Cardiac muscle cell (in vitro differentiated cells and primary cell): ENCODE measurements around the gene SP8. TPM values are rescaled to one million over a fixed set of nuclear protein-coding genes. Genes with fewer than 3 reads are reported as not detected.

Source experiments
- DNase-seq, 2 donors: peaks; one replicate each; pipeline versions ENCODE4 v3.0.0 to v3.0.0-alpha.2; 2010 to 2017; ENCODE audit warnings: low read depth in 1 of 2, low spot score in 1 of 2
- H3K27ac ChIP-seq: fragments of 200-600 bp; sonication (generic); 2 replicates; pipeline ENCODE4 v1.5.1; 2016
- H3K27me3 ChIP-seq: fragments of 200-600 bp; sonication (generic); 2 replicates; pipeline ENCODE4 v1.6.0; 2016; ENCODE audit warnings: control low read depth
- H3K36me3 ChIP-seq: fragments of 200-600 bp; sonication (generic); 2 replicates; pipeline ENCODE4 v1.5.1; 2016; ENCODE audit warnings: control low read depth
- H3K4me1 ChIP-seq: fragments of 200-600 bp; sonication (generic); 2 replicates; pipeline ENCODE4 v1.8.1; 2017; ENCODE audit warnings: low read depth, mild to moderate bottlenecking, mixed run types
- H3K4me3 ChIP-seq: fragments of 200-600 bp; sonication (generic); 2 replicates; pipeline ENCODE4 v1.5.1; 2016; ENCODE audit warnings: mild to moderate bottlenecking
- H3K9me3 ChIP-seq: fragments of 200-600 bp; sonication (generic); 2 replicates; pipeline ENCODE4 v1.5.1; 2017; ENCODE audit warnings: low read depth, mild to moderate bottlenecking, control low read depth
- CTCF ChIP-seq: IDR thresholded peaks from 2 replicates; pipeline ENCODE4 v1.5.1; 2012; ENCODE audit warnings: low read depth, mild to moderate bottlenecking, low read length
- polyA plus RNA-seq: library from polyadenylated mRNA; unstranded; fragments of >200 nt; fragmentation: Nextera tagmentation; extraction: Ambion mirVana; gene quantifications from 2 replicates; pipeline ENCODE4 v1.2.1, GENCODE V29; 2016
- total RNA-seq: library from RNA; depleted of rRNA; stranded (reverse); fragments of >200 nt; gene quantifications from 2 replicates; pipeline ENCODE4 v1.2.3, GENCODE V29; 2016

SP8 gene
- total and polyA plus RNA-seq, 2 experiments from 2014 or later = 0.42 TPM; not detected in 1

DNA sequence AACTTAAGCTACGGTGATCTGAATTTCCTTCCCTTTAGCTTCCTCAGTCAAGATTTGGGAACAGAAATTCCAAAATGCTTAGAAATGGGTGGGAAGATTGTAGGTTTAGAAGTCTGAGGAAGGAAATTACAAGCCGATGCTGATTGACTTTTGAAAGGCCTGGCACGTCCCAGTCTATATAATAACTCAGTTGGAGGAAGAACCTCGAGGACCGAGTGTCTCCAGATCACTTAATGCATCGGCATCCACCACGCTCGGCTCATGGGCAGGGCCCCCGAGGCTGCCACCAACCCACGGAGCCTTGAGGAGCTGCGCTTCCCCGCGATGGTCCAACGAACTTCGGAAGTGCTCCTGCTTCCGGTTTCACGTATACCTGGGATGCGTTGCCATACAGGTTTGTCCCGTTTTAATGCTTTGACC, 10.4 kb upstream of the SP8 start:
- Histone ChIP-seq H3K4me1 (no peaks in the 10 kb centered on the region), H3K4me3 (no peak overlapping the region)
- DNase-seq = peak in 1 of 2 donors; percentile 3

DNA sequence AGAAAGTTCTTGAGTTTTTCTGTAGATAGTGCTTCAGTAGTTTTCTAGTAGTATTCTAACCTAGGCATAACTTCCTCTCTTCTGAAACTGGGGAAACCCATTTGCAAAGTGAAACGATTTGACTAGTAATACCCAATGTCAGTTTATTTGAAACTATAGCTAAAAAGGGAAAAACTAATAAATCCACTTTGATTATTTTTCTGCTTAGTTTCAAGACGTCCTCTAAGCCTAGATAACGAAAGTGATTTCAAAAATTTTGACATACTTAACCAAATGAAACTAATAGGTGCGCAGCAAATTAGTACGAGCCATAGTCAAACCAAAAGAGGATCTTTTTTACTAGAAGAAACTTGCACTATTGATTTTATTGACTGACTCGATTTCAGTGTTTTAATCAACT, 9.8 kb upstream of the SP8 start:
- no peak for TF ChIP-seq CTCF
- no peak for DNase-seq
- no peaks in the 10 kb centered on the region for H3K36me3 ChIP-seq
- no peak overlapping the region for H3K4me3 ChIP-seq
- H3K9me3 ChIP-seq = no peaks in the 10 kb centered on the region
- no peaks in the 10 kb centered on the region for H3K4me1 ChIP-seq
- H3K27me3 ChIP-seq = peaks cover 95% of the 10 kb centered on the region
- H3K27ac ChIP-seq = no peak overlapping the region

More for the DNA sequence above, 10.4 kb upstream of the SP8 start:
- no peaks in the 10 kb centered on the region for H3K36me3 ChIP-seq
- H3K9me3 ChIP-seq = no peaks in the 10 kb centered on the region
- no peak overlapping the region for H3K27ac ChIP-seq
- no peak for TF ChIP-seq CTCF
- H3K27me3 ChIP-seq = peaks cover 90% of the 10 kb centered on the region

DNA sequence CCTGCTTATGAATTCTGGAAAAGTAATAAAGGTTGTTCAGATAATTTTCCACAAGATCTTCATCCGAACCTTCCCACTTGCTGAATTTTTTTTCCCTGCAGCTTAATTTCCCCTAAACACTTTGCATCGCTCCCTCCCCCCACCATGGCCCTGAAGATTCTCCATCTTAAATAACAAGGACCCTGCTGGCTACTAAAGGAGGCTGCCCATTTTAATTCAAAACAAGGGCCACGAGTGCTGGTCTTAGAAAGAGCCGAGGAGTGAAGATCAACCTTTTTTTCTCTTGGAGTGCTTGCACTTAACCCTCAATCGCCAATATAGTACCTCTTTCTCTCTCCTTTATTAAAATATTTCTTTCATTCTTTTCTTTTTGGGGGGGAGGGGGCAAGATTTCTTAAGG, 9.2 kb upstream of the SP8 start:
- peaks cover 99% of the 10 kb centered on the region for H3K27me3 ChIP-seq
- no peak overlapping the region for H3K27ac ChIP-seq
- TF ChIP-seq CTCF = no peak

GRCh38 chr7:20795361-20795760, 8.7 kb upstream of the SP8 start:
- peaks cover 99% of the 10 kb centered on the region for H3K27me3 ChIP-seq
- H3K27ac ChIP-seq = no peak overlapping the region
- DNase-seq = no peak
- H3K9me3 ChIP-seq = no peaks in the 10 kb centered on the region
- H3K36me3 ChIP-seq = no peaks in the 10 kb centered on the region
- no peaks in the 10 kb centered on the region for H3K4me1 ChIP-seq
- no peak for TF ChIP-seq CTCF
- no peak overlapping the region for H3K4me3 ChIP-seq

More for the DNA sequence above, 9.2 kb upstream of the SP8 start:
- H3K9me3 ChIP-seq = no peaks in the 10 kb centered on the region
- DNase-seq = peak in 1 of 2 donors; percentile 1
- H3K4me3 ChIP-seq = no peak overlapping the region
- no peaks in the 10 kb centered on the region for H3K4me1 ChIP-seq
- H3K36me3 ChIP-seq = no peaks in the 10 kb centered on the region

DNA sequence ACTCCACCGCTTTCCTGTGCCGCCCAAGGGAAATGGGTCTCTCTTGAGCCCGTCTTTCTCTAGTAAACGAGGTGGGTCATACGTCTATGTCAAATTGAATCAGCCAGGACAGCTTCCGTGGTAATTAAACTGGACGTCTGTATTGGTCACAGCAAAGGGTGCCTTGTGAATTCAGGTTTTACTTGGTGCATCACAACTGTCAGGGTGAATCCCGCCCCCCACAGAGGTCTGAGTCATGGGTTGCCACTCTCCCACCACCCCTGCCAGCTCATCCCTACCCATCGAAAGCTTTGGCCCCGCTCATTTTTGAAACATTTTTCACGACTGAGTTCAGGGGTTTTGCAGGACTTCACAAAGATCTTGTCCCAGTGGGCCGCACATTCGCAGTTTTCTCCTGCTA, 8.0 kb upstream of the SP8 start:
- H3K9me3 ChIP-seq = no peaks in the 10 kb centered on the region
- peaks cover 99% of the 10 kb centered on the region for H3K27me3 ChIP-seq
- no peak overlapping the region for H3K27ac ChIP-seq
- no peak for TF ChIP-seq CTCF
- no peaks in the 10 kb centered on the region for H3K4me1 ChIP-seq
- H3K36me3 ChIP-seq = no peaks in the 10 kb centered on the region
- no peak for DNase-seq
- H3K4me3 ChIP-seq = no peak overlapping the region
